ENCODE measurements around the gene TF. TPM values are rescaled to one million over a fixed set of nuclear protein-coding genes. Genes with fewer than 3 reads are reported as not detected.

TF gene
- polyA plus RNA-seq, 1 donor (not counting 4 experiments of a cell fraction or from before 2014, with no cell fraction given) = 0.30 TPM

DNA sequence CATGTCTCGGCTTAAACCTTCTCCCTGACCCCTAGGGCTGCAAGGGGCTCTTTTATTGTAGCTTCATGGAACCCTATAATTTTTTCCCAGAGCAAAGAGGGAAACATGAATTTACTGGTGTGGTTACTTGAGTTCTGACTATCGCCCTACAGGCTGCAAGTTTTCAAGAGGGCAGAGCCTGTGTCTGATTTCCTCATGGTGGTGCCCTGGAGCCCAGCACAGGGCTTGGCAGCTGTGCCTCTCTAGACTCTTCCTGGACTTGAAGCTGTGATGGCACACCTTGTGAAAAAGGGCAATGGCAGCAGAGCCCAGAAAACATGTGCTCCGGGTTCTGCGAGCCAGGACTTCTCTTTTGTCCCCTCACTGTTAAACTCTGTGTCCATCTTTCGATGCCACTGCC, 34.2 kb upstream of the TF start:
- Histone ChIP-seq H2AFZ (ENCODE audit: control insufficient read depth, low read length) (no peak overlapping the region), H3K27ac (ENCODE audit: control insufficient read depth, insufficient read depth, low read length) (no peak overlapping the region), H3K79me2 (ENCODE audit: control insufficient read depth, insufficient read depth, low read length) (no peaks in the 10 kb centered on the region), H3K9me3 (ENCODE audit: control insufficient read depth, low read depth, low read length) (no peaks in the 10 kb centered on the region), H3K4me2 (ENCODE audit: control insufficient read depth, extremely low read depth, insufficient read depth, low read depth, low read length) (no peak overlapping the region), H3K9me1 (ENCODE audit: control insufficient read depth, extremely low read depth, insufficient read depth, low read length) (no peaks in the 10 kb centered on the region), H3K4me1 (ENCODE audit: control insufficient read depth, extremely low read depth, insufficient read depth, low read length) (no peaks in the 10 kb centered on the region), H3K36me3 (ENCODE audit: control insufficient read depth in 2 of 2, extremely low read depth in 1 of 2, insufficient read depth in 2 of 2, low read length in 2 of 2) (no peaks in the 10 kb centered on the region), H4K20me1 (ENCODE audit: control insufficient read depth, extremely low read depth, insufficient read depth, low read length) (no peaks in the 10 kb centered on the region), H3K4me3 (ENCODE audit: control insufficient read depth in 2 of 3, extremely low read depth in 1 of 3, insufficient read depth in 2 of 3, low read depth in 1 of 3, low read length in 3 of 3) (no peak overlapping the region), H3K9ac (ENCODE audit: control insufficient read depth, extremely low read depth, insufficient read depth, low read length) (no peak overlapping the region), H3K27me3 (ENCODE audit: control insufficient read depth, extremely low read depth, insufficient read depth, low read length) (peaks cover 26% of the 10 kb centered on the region)
- TF ChIP-seq EZH2 (IDR thresholded peaks at IDR 0.05; ENCODE audit: low read length) (no peak), CTCF (optimal IDR thresholded peaks at IDR 0.05 in 1 of 3, IDR thresholded peaks at IDR 0.05 in 1 of 3, conservative IDR thresholded peaks at IDR 0.05 in 1 of 3; ENCODE audit: extremely low read depth in 1 of 3, insufficient read depth in 2 of 3, low read length in 3 of 3) (no peak)
- dilution Hi-C loops (cut with MboI; ENCODE audit: extremely low pct_ligation_motif_present, low sequenced_read_pairs) = no loop called here
- DNase-seq (ENCODE audit: low read depth, low spot score) = no peak
- no peak for FAIRE-seq

DNA sequence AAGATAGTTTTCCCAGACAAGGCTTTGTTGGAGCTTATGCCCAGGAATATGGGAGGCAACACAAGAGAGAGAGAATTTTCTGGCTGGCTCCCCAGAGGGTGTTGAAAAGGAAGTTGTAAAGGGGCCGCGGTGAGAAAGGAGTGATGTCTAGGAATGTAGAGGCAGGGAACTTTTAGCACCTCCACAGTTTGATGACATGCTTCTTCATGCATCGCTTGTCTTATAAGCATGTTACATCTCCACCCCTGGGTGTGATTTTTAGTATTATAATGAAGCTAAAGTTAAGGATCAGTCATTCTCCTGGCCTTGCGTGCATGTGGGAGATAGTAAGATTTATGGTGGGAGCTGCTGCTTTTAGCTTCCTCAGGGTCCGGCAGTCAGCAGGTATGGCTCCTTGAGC, 32.8 kb upstream of the TF start:
- H2AFZ ChIP-seq (ENCODE audit: control insufficient read depth, low read length) = no peak overlapping the region
- no peaks in the 10 kb centered on the region for H3K9me3 ChIP-seq (ENCODE audit: control insufficient read depth, low read depth, low read length)
- dilution Hi-C loops (cut with MboI; ENCODE audit: extremely low pct_ligation_motif_present, low sequenced_read_pairs) = no loop called here
- H3K79me2 ChIP-seq (ENCODE audit: control insufficient read depth, insufficient read depth, low read length) = no peaks in the 10 kb centered on the region
- no peaks in the 10 kb centered on the region for H3K4me1 ChIP-seq (ENCODE audit: control insufficient read depth, extremely low read depth, insufficient read depth, low read length)
- H3K9me1 ChIP-seq (ENCODE audit: control insufficient read depth, extremely low read depth, insufficient read depth, low read length) = no peaks in the 10 kb centered on the region
- H3K4me2 ChIP-seq (ENCODE audit: control insufficient read depth, extremely low read depth, insufficient read depth, low read depth, low read length) = no peak overlapping the region
- TF ChIP-seq EZH2 (IDR thresholded peaks at IDR 0.05; ENCODE audit: low read length) (no peak), CTCF (optimal IDR thresholded peaks at IDR 0.05 in 1 of 3, IDR thresholded peaks at IDR 0.05 in 1 of 3, conservative IDR thresholded peaks at IDR 0.05 in 1 of 3; ENCODE audit: extremely low read depth in 1 of 3, insufficient read depth in 2 of 3, low read length in 3 of 3) (no peak)
- no peaks in the 10 kb centered on the region for H4K20me1 ChIP-seq (ENCODE audit: control insufficient read depth, extremely low read depth, insufficient read depth, low read length)
- FAIRE-seq = no peak
- no peak overlapping the region for H3K9ac ChIP-seq (ENCODE audit: control insufficient read depth, extremely low read depth, insufficient read depth, low read length)
- peaks cover 28% of the 10 kb centered on the region for H3K27me3 ChIP-seq (ENCODE audit: control insufficient read depth, extremely low read depth, insufficient read depth, low read length)
- no peaks in the 10 kb centered on the region for H3K36me3 ChIP-seq (ENCODE audit: control insufficient read depth in 2 of 2, extremely low read depth in 1 of 2, insufficient read depth in 2 of 2, low read length in 2 of 2)
- no peak for DNase-seq (ENCODE audit: low read depth, low spot score)
- H3K27ac ChIP-seq (ENCODE audit: control insufficient read depth, insufficient read depth, low read length) = no peak overlapping the region
- H3K4me3 ChIP-seq (ENCODE audit: control insufficient read depth in 2 of 3, extremely low read depth in 1 of 3, insufficient read depth in 2 of 3, low read depth in 1 of 3, low read length in 3 of 3) = no peak overlapping the region
